SU-DHL-6 (cell line): ENCODE measurements around the gene ARSB.

Source experiments
- H2AFZ ChIP-seq: fragments of 200-600 bp; sonication (generic); 2 replicates; pipeline ENCODE4 v1.6.1; 2014; ENCODE audit warnings: low read depth, mild to moderate bottlenecking, moderate library complexity, mixed read lengths, antibody characterized with exemption, low read length; ENCODE audit not compliant: severe bottlenecking
- H3F3A ChIP-seq: fragments of 200-600 bp; shearing (Covaris generic); 2 replicates; pipeline ENCODE4 v1.6.0; 2016; ENCODE audit warnings: antibody characterized with exemption, mild to moderate bottlenecking; ENCODE audit not compliant: insufficient read depth
- H3K27ac ChIP-seq: fragments of 200-600 bp; sonication (generic); 2 replicates; pipeline ENCODE4 v1.5.1; 2016; ENCODE audit warnings: low read depth, mild to moderate bottlenecking, low read length, moderate library complexity, mixed read lengths
- H3K27me3 ChIP-seq: fragments of 200-600 bp; sonication (generic), shearing (Covaris generic); 2 replicates; pipeline ENCODE4 v1.6.0; 2014; ENCODE audit warnings: mild to moderate bottlenecking, low read length
- H3K36me3 ChIP-seq: fragments of 200-600 bp; sonication (generic); 2 replicates; pipeline ENCODE4 v1.6.1; 2014; ENCODE audit warnings: mild to moderate bottlenecking, low read length, mixed read lengths
- H3K4me2 ChIP-seq: fragments of 300-600, 200-600 bp; shearing (Covaris generic), sonication (generic); 2 replicates; pipeline ENCODE4 v1.6.0; 2014; ENCODE audit warnings: low read length, low read depth, mild to moderate bottlenecking; ENCODE audit not compliant: poor library complexity, severe bottlenecking
- H3K4me3 ChIP-seq: fragments of 200-600 bp; sonication (generic); 2 replicates; pipeline ENCODE4 v1.5.1; 2014; ENCODE audit warnings: antibody characterized with exemption, low read length, mild to moderate bottlenecking, mixed read lengths; ENCODE audit not compliant: insufficient read depth, poor library complexity, severe bottlenecking
- H3K79me2 ChIP-seq: fragments of 200-600 bp; sonication (generic); 2 replicates; pipeline ENCODE4 v1.6.1; 2014; ENCODE audit warnings: mild to moderate bottlenecking, low read length, moderate library complexity; ENCODE audit not compliant: insufficient read depth
- H3K9ac ChIP-seq: fragments of 200-600 bp; sonication (generic); 2 replicates; pipeline ENCODE4 v1.7.0; 2014; ENCODE audit warnings: mild to moderate bottlenecking, low read length
- H3K9me2 ChIP-seq: fragments of 200-600 bp; sonication (generic); replicated peaks from 2 replicates; pipeline ENCODE4 v1.6.1; 2014; ENCODE audit warnings: low read length; ENCODE audit not compliant: insufficient read depth
- H3K9me3 ChIP-seq: fragments of 200-600 bp; sonication (generic); 2 replicates; pipeline ENCODE4 v1.6.1; 2014; ENCODE audit warnings: low read length, mixed read lengths; ENCODE audit not compliant: insufficient read depth
- H4K20me1 ChIP-seq: fragments of 200-600 bp; sonication (generic); 2 replicates; pipeline ENCODE4 v1.6.1; 2014; ENCODE audit warnings: low read depth, mild to moderate bottlenecking, antibody characterized with exemption, low read length, moderate library complexity, mixed read lengths
- CTCF ChIP-seq: fragments of 200-600 bp; sonication (generic); IDR thresholded peaks from one replicate; pipeline ENCODE4 v1.5.1; 2017; ENCODE audit warnings: antibody characterized with exemption, mild to moderate bottlenecking, low read length, moderate library complexity; ENCODE audit not compliant: insufficient read depth, poor library complexity, severe bottlenecking
- EZH2phosphoT487 ChIP-seq: fragments of 200-600 bp; sonication (generic), shearing (Covaris generic); conservative IDR thresholded peaks from 2 replicates; pipeline ENCODE4 v1.6.1; 2018; ENCODE audit warnings: mild to moderate bottlenecking, antibody characterized with exemption, low read length, moderate library complexity, mixed read lengths

Gene ARSB

GRCh38 chr5:78903353-78903752, 81.8 kb downstream of the ARSB start:
- Histone ChIP-seq H3K9me2 (no peaks in the 10 kb centered on the region), H3K79me2 (no peaks in the 10 kb centered on the region), H3K27ac (no peak overlapping the region), H3K9me3 (no peaks in the 10 kb centered on the region), H3K27me3 (no peaks in the 10 kb centered on the region), H3K9ac (no peak overlapping the region), H3K4me3 (no peak overlapping the region), H3K4me2 (no peak overlapping the region), H3K36me3 (no peaks in the 10 kb centered on the region), H3F3A (peaks cover 2% of the 10 kb centered on the region; the same call in 1 of the 2 replicates), H4K20me1 (no peaks in the 10 kb centered on the region), H2AFZ (no peak overlapping the region)
- TF ChIP-seq EZH2phosphoT487 (no peak), CTCF (no peak)

GRCh38 chr5:78899922-78900362, 85.2 kb downstream of the ARSB start:
- Histone ChIP-seq H3K4me2 (no peak overlapping the region), H3K36me3 (no peaks in the 10 kb centered on the region)

GRCh38 chr5:78896132-78896531, 89.0 kb downstream of the ARSB start:
- peaks cover 2% of the 10 kb centered on the region; the same call in 1 of the 2 replicates for H3F3A ChIP-seq
- no peaks in the 10 kb centered on the region for H3K36me3 ChIP-seq
- TF ChIP-seq CTCF, result no peak
- no peak for TF ChIP-seq EZH2phosphoT487
- H3K9me2 ChIP-seq, result no peaks in the 10 kb centered on the region
- no peak overlapping the region for H3K4me2 ChIP-seq
- H3K4me3 ChIP-seq, result no peak overlapping the region
- no peak overlapping the region for H2AFZ ChIP-seq
- H3K9ac ChIP-seq, result no peak overlapping the region
- no peaks in the 10 kb centered on the region for H3K9me3 ChIP-seq
- H3K27me3 ChIP-seq, result no peaks in the 10 kb centered on the region
- no peaks in the 10 kb centered on the region for H3K79me2 ChIP-seq
- H4K20me1 ChIP-seq, result no peaks in the 10 kb centered on the region
- no peak overlapping the region for H3K27ac ChIP-seq

More at GRCh38 chr5:78899922-78900362, 85.2 kb downstream of the ARSB start:
- Histone ChIP-seq H3F3A (peaks cover 2% of the 10 kb centered on the region; the same call in 1 of the 2 replicates), H2AFZ (no peak overlapping the region), H3K27me3 (no peaks in the 10 kb centered on the region), H3K27ac (no peak overlapping the region), H3K9me2 (no peaks in the 10 kb centered on the region), H4K20me1 (no peaks in the 10 kb centered on the region), H3K4me3 (no peak overlapping the region), H3K9ac (no peak overlapping the region), H3K9me3 (no peaks in the 10 kb centered on the region), H3K79me2 (no peaks in the 10 kb centered on the region)
- TF ChIP-seq EZH2phosphoT487 (no peak), CTCF (peak; percentile 97)

GRCh38 chr5:78895616-78896015, 89.5 kb downstream of the ARSB start:
- no peaks in the 10 kb centered on the region for H4K20me1 ChIP-seq
- H2AFZ ChIP-seq, result no peak overlapping the region
- H3K4me2 ChIP-seq, result no peak overlapping the region
- no peaks in the 10 kb centered on the region for H3K36me3 ChIP-seq
- TF ChIP-seq EZH2phosphoT487, result no peak
- TF ChIP-seq CTCF, result no peak
- H3K27ac ChIP-seq, result no peak overlapping the region
- H3K9me2 ChIP-seq, result no peaks in the 10 kb centered on the region
- no peaks in the 10 kb centered on the region for H3K79me2 ChIP-seq
- no peak overlapping the region for H3K9ac ChIP-seq
- H3F3A ChIP-seq, result peaks cover 2% of the 10 kb centered on the region; the same call in 1 of the 2 replicates
- H3K9me3 ChIP-seq, result no peaks in the 10 kb centered on the region
- no peaks in the 10 kb centered on the region for H3K27me3 ChIP-seq
- H3K4me3 ChIP-seq, result no peak overlapping the region
